Subcutaneous adipose tissue (tissue), 4 donors: ENCODE data around the gene MAFG. TPM values are rescaled to one million over a fixed set of nuclear protein-coding genes. Genes with fewer than 3 reads are reported as not detected.

Experiments
- CTCF ChIP-seq: fragments of 450-650 bp; IDR thresholded peaks from one replicate; pipeline ENCODE4 v1.5.1; 2016; ENCODE audit warnings: low read depth, mild to moderate bottlenecking, control low read depth, antibody characterized with exemption, moderate library complexity
- total RNA-seq, 4 donors: library from RNA; depleted of rRNA; stranded (reverse); fragments of >200 nt; gene quantifications; one replicate each; pipeline ENCODE4 v1.1.0, GENCODE V29; 2016

The MAFG gene
- total RNA-seq, 4 donors from 2014 or later: 9.8 to 20.0 (median 15.0) TPM

- TF ChIP-seq CTCF: no peak
Observed at GRCh38 chr17:81948635-81949378, 21.3 kb upstream of the MAFG start.

- no peak for TF ChIP-seq CTCF
Observed at GRCh38 chr17:81947189-81947588, 19.7 kb upstream of the MAFG start, which contains the start of gene MYADML2. MYADML2 (minus strand) TSS chr17:81947233; CDS start chr17:81941741, 5,492 bp downstream.

GRCh38 chr17:81944858-81945257 lies 17.3 kb upstream of the MAFG start:
- TF ChIP-seq CTCF: no peak

GRCh38 chr17:81942167-81942553 lies 14.6 kb upstream of the MAFG start:
- no peak for TF ChIP-seq CTCF

- TF ChIP-seq CTCF: no peak
Observed at GRCh38 chr17:81941484-81942166, 14.1 kb upstream of the MAFG start.

GRCh38 chr17:81940538-81941483 lies 13.3 kb upstream of the MAFG start:
- no peak for TF ChIP-seq CTCF
